ENCODE measurements around the gene VOPP1. TPM values are rescaled to one million over a fixed set of nuclear protein-coding genes. Genes with fewer than 3 reads are reported as not detected.

Gene VOPP1
- total and polyA plus RNA-seq, 7 donors = 16.3 to 45.7 (median 29.7) TPM

GRCh38 chr7:55574051-55574717 is 1.9 kb upstream of the VOPP1 start:
- Histone ChIP-seq H3K4me3 (peak overlapping the region; percentile 94), H3K36me3 (ENCODE audit: insufficient read depth in 1 of 2, low read depth in 1 of 2) (no peaks in the 10 kb centered on the region), H3K27me3 (ENCODE audit: insufficient read depth in 3 of 3, low read length in 2 of 3) (no peaks in the 10 kb centered on the region), H3K27ac (peak overlapping the region; percentile 91), H3K9me3 (no peaks in the 10 kb centered on the region), H3K4me1 (peaks cover 38% of the 10 kb centered on the region)
- DNase-seq = no peak
- WGBS, 3 donors = 0 to 23% (median 4%) methylated on average over 3 of the region's 3 CpGs
- ATAC-seq = peak; percentile 52 to 74 (median 70)
- intact Hi-C loops (cut with DNase I) = no loop called here
- TF ChIP-seq CTCF (IDR thresholded peaks at IDR 0.05) = no peak

- Histone ChIP-seq H3K9me3 (no peaks in the 10 kb centered on the region), H3K36me3 (ENCODE audit: insufficient read depth in 1 of 2, low read depth in 1 of 2) (no peaks in the 10 kb centered on the region), H3K27me3 (ENCODE audit: insufficient read depth in 3 of 3, low read length in 2 of 3) (no peaks in the 10 kb centered on the region), H3K4me3 (peak overlapping the region; percentile 94), H3K4me1 (peaks cover 46% of the 10 kb centered on the region), H3K27ac (peak overlapping the region; percentile 91)
- no peak for DNase-seq
- intact Hi-C loops (cut with DNase I) = no loop called here
- WGBS, 3 donors = 34 to 53% (median 40%) methylated on average over 9 of the region's 9 CpGs
- no peak for TF ChIP-seq CTCF (IDR thresholded peaks at IDR 0.05)
- peak in 1 of 4 donors; percentile 5 for ATAC-seq
Measured at GRCh38 chr7:55573234-55573900, 1.1 kb upstream of the VOPP1 start.

GRCh38 chr7:55571511-55572377 is 558 bp downstream of the VOPP1 start:
- peak; percentile 68 to 71 for DNase-seq
- H3K4me1 ChIP-seq = peaks cover 55% of the 10 kb centered on the region
- no peaks in the 10 kb centered on the region for H3K9me3 ChIP-seq
- peak overlapping the region; percentile 94 for H3K4me3 ChIP-seq
- no peaks in the 10 kb centered on the region for H3K27me3 ChIP-seq (ENCODE audit: insufficient read depth in 3 of 3, low read length in 2 of 3)
- WGBS, 3 donors = 0 to 1% (median 0%) methylated on average over 65 to 89 of the region's 97 CpGs
- H3K27ac ChIP-seq = peak overlapping the region; percentile 92
- TF ChIP-seq CTCF (IDR thresholded peaks at IDR 0.05) = peak; percentile 10
- H3K36me3 ChIP-seq (ENCODE audit: insufficient read depth in 1 of 2, low read depth in 1 of 2) = no peaks in the 10 kb centered on the region
- intact Hi-C loops (cut with DNase I) = no loop called here
- peak; percentile 39 to 65 (median 47) for ATAC-seq

GRCh38 chr7:55570939-55571338 is 1.4 kb downstream of the VOPP1 start:
- H3K36me3 ChIP-seq (ENCODE audit: insufficient read depth in 1 of 2, low read depth in 1 of 2) = no peaks in the 10 kb centered on the region
- DNase-seq (no peak), ATAC-seq (no peak)
- H3K27me3 ChIP-seq (ENCODE audit: insufficient read depth in 3 of 3, low read length in 2 of 3) = no peaks in the 10 kb centered on the region
- TF ChIP-seq CTCF (IDR thresholded peaks at IDR 0.05) = no peak
- intact Hi-C loops (cut with DNase I) = no loop called here
- no peaks in the 10 kb centered on the region for H3K9me3 ChIP-seq
- H3K4me1 ChIP-seq = peaks cover 56% of the 10 kb centered on the region
- H3K27ac ChIP-seq = peak overlapping the region; percentile 92
- 24 to 32% (median 27%) methylated on average over 5 of the region's 5 CpGs for WGBS, 3 donors
- peak overlapping the region; percentile 94 for H3K4me3 ChIP-seq

All from psoas muscle (tissue), 8 donors.